OCI-LY1 (cell line): ENCODE measurements around the gene OLFM4.

Source experiments
- CTCF ChIP-seq: fragments of 200-600 bp; sonication (generic), shearing (Covaris generic); IDR thresholded peaks from 2 replicates; pipeline ENCODE4 v1.5.1; 2017; ENCODE audit warnings: mild to moderate bottlenecking, antibody characterized with exemption, low read length, moderate library complexity, mixed read lengths
- EZH2 ChIP-seq: fragments of 200-600 bp; sonication (generic), shearing (Covaris generic); IDR thresholded peaks from 2 replicates; pipeline ENCODE4 v1.8.0; 2017; ENCODE audit warnings: borderline replicate concordance, mixed run types, mild to moderate bottlenecking, antibody characterized with exemption, low read length, moderate library complexity, mixed read lengths

DNA sequence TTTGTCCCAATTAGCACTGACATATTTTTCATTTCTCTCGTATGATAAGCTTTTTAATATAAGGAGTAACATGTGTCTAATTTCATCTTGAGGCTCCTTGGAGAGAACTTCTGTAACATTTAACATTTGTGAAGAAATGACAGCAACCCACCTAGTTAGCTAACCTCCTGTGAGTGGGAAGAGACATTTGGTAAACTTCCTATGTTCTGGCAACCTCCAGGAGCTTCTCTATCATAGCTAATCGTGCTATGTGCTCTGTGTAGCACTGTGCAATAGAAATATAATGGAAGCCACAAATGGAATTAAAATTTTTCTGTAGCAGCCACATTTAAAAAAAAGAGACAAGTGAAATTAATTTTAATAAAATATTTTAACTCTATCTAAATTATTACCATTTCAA lies 5.4 kb upstream of the OLFM4 start:
- TF ChIP-seq CTCF, result no peak
- no peak for TF ChIP-seq EZH2
